Measurements from ENCODE around the gene PPP1CC. TPM values are rescaled to one million over a fixed set of nuclear protein-coding genes. Genes with fewer than 3 reads are reported as not detected.

The PPP1CC gene
- total RNA-seq, 4 donors from 2014 or later: 92.2 to 120 (median 101) TPM

GRCh38 chr12:110717037-110717436 lies 25.7 kb downstream of the PPP1CC start:
- H3K36me3 ChIP-seq: peaks cover 9 to 58% (median 46%) of the 10 kb centered on the region in 4 donors
- no peaks in the 10 kb centered on the region for H3K27me3 ChIP-seq

GRCh38 chr12:110708917-110709316 lies 33.8 kb downstream of the PPP1CC start:
- no peak for DNase-seq (ENCODE audit: extremely low spot score)
- no peaks in the 10 kb centered on the region for H3K9me3 ChIP-seq
- H3K4me3 ChIP-seq: no peak overlapping the region
- no peaks in the 10 kb centered on the region for H3K4me1 ChIP-seq
- intact Hi-C loops (cut with DNase I): loop anchor here (10.0 kb wide), 1 partner anchor 176 kb away; no protein-coding TSS in a partner anchor
- H3K27ac ChIP-seq (replicated peaks in 1 of 4): no peak overlapping the region
- TF ChIP-seq POLR2A (IDR thresholded peaks at IDR 0.05; ENCODE audit: low read depth) (no peak), EP300 (IDR thresholded peaks at IDR 0.05) (no peak), POLR2AphosphoS5 (IDR thresholded peaks at IDR 0.05) (no peak)
- TF ChIP-seq, protein P1, sequence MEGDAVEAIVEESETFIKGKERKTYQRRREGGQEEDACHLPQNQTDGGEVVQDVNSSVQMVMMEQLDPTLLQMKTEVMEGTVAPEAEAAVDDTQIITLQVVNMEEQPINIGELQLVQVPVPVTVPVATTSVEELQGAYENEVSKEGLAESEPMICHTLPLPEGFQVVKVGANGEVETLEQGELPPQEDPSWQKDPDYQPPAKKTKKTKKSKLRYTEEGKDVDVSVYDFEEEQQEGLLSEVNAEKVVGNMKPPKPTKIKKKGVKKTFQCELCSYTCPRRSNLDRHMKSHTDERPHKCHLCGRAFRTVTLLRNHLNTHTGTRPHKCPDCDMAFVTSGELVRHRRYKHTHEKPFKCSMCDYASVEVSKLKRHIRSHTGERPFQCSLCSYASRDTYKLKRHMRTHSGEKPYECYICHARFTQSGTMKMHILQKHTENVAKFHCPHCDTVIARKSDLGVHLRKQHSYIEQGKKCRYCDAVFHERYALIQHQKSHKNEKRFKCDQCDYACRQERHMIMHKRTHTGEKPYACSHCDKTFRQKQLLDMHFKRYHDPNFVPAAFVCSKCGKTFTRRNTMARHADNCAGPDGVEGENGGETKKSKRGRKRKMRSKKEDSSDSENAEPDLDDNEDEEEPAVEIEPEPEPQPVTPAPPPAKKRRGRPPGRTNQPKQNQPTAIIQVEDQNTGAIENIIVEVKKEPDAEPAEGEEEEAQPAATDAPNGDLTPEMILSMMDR (IDR thresholded peaks at IDR 0.05): no peak
- WGBS: 97% methylated on average over 4 of the region's 4 CpGs
- no peaks in the 10 kb centered on the region for H3K27me3 ChIP-seq
- peaks cover 0 to 9% (median 2%) of the 10 kb centered on the region in 4 donors for H3K36me3 ChIP-seq

More at GRCh38 chr12:110717037-110717436, 25.7 kb downstream of the PPP1CC start:
- no peak for DNase-seq (ENCODE audit: extremely low spot score)
- no peaks in the 10 kb centered on the region for H3K9me3 ChIP-seq
- H3K4me3 ChIP-seq: no peak overlapping the region
- 83% methylated on average over 3 of the region's 3 CpGs for WGBS
- peaks cover 0 to 7% (median 3%) of the 10 kb centered on the region in 4 donors for H3K4me1 ChIP-seq
- intact Hi-C loops (cut with DNase I): no loop called here
- no peak overlapping the region for H3K27ac ChIP-seq (replicated peaks in 1 of 4)
- TF ChIP-seq, protein P1 (IDR thresholded peaks at IDR 0.05): no peak
- no peak for TF ChIP-seq POLR2A (IDR thresholded peaks at IDR 0.05; ENCODE audit: low read depth)
- no peak for TF ChIP-seq EP300 (IDR thresholded peaks at IDR 0.05)
- no peak for TF ChIP-seq POLR2AphosphoS5 (IDR thresholded peaks at IDR 0.05)

GRCh38 chr12:110705309-110705708 lies 37.4 kb downstream of the PPP1CC start:
- WGBS: 66% methylated on average over 3 of the region's 3 CpGs
- H3K36me3 ChIP-seq: no peaks in the 10 kb centered on the region
- H3K9me3 ChIP-seq: no peaks in the 10 kb centered on the region
- no peaks in the 10 kb centered on the region for H3K4me1 ChIP-seq
- no peak overlapping the region for H3K4me3 ChIP-seq
- intact Hi-C loops (cut with DNase I): loop anchor here (10.0 kb wide), 1 partner anchor 179 kb away; no protein-coding TSS in a partner anchor
- TF ChIP-seq POLR2A (IDR thresholded peaks at IDR 0.05; ENCODE audit: low read depth): no peak
- no peak for TF ChIP-seq EP300 (IDR thresholded peaks at IDR 0.05)
- no peak for TF ChIP-seq POLR2AphosphoS5 (IDR thresholded peaks at IDR 0.05)
- TF ChIP-seq, protein P1 (IDR thresholded peaks at IDR 0.05): no peak
- H3K27ac ChIP-seq (replicated peaks in 1 of 4): no peak overlapping the region
- DNase-seq (ENCODE audit: extremely low spot score): no peak
- no peaks in the 10 kb centered on the region for H3K27me3 ChIP-seq

DNA sequence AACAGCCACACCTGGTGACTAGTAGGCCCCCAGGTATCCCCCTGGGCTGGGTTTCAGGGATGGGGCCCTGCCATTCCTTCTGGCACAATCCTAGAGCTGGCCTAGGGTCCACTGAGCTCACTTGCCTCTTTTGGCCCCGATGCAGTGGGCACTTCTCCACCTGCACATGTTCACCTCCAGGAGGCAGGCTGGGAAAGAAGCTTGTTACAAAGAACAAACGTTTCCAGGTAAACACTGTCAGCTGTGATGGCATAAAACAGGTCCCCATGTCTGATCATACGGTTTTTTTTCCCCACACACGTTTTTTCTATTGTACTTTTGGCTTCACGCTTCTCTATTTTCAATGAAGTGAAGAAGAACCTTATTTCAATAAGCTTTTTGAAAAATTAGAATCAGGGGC lies 37.9 kb downstream of the PPP1CC start:
- H3K27me3 ChIP-seq: no peaks in the 10 kb centered on the region
- no peak overlapping the region for H3K4me3 ChIP-seq
- intact Hi-C loops (cut with DNase I): loop anchor here (10.0 kb wide), 1 partner anchor 180 kb away; no protein-coding TSS in a partner anchor
- no peaks in the 10 kb centered on the region for H3K4me1 ChIP-seq
- H3K27ac ChIP-seq (replicated peaks in 1 of 4): no peak overlapping the region
- H3K9me3 ChIP-seq: no peaks in the 10 kb centered on the region
- TF ChIP-seq EP300 (IDR thresholded peaks at IDR 0.05): no peak
- TF ChIP-seq, protein P1 (IDR thresholded peaks at IDR 0.05): peak in 2 of 3 experiments; percentile 11 to 19
- H3K36me3 ChIP-seq: no peaks in the 10 kb centered on the region
- DNase-seq (ENCODE audit: extremely low spot score): no peak
- WGBS: 24% methylated on average over 5 of the region's 5 CpGs

DNA sequence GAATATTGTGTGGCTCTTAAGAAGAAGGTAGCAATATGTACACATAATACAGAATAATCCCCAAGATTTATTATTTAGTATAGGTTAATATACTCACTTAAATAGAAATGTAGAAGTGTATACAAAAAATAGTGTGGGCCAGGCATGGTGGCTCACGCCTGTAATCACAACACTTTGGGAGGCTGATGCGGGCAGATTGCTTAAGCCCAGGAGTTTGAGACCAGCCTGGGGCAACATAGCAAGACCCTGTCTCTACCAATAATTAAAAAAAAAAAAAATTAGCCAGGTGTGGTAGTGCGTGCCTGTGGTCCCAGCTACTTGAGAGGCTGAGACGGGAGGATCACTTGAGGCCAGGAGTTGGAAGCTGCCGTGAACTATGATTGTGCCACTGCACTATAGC lies 38.5 kb downstream of the PPP1CC start:
- H3K36me3 ChIP-seq: no peaks in the 10 kb centered on the region
- no peak overlapping the region for H3K4me3 ChIP-seq
- H3K4me1 ChIP-seq: peaks cover 0 to 3% (median under 1%) of the 10 kb centered on the region in 4 donors
- no peaks in the 10 kb centered on the region for H3K27me3 ChIP-seq
- TF ChIP-seq POLR2AphosphoS5 (IDR thresholded peaks at IDR 0.05): no peak
- TF ChIP-seq, protein P1 (IDR thresholded peaks at IDR 0.05): no peak
- no peak for TF ChIP-seq EP300 (IDR thresholded peaks at IDR 0.05)
- no peak for TF ChIP-seq POLR2A (IDR thresholded peaks at IDR 0.05; ENCODE audit: low read depth)
- intact Hi-C loops (cut with DNase I): loop anchor here (10.0 kb wide), 1 partner anchor 181 kb away; no protein-coding TSS in a partner anchor
- WGBS: 96% methylated on average over 5 of the region's 5 CpGs
- H3K9me3 ChIP-seq: no peaks in the 10 kb centered on the region
- no peak for DNase-seq (ENCODE audit: extremely low spot score)
- H3K27ac ChIP-seq (replicated peaks in 1 of 4): no peak overlapping the region
